Measurements from ENCODE around the gene DNAJC1. TPM values are rescaled to one million over a fixed set of nuclear protein-coding genes. Genes with fewer than 3 reads are reported as not detected.
"Not testable (repeated sequence)": the region's sequence is repeated elsewhere in the genome, so short reads cannot be mapped to it uniquely, and the experiment has no call there.

Gene DNAJC1
- total and polyA plus RNA-seq, 11 donors = 9.5 to 68.4 (median 14.1) TPM

- H3K36me3 ChIP-seq = no peaks in the 10 kb centered on the region
Observed at GRCh38 chr10:22023508-22023907, 20.0 kb upstream of the DNAJC1 start.

DNA sequence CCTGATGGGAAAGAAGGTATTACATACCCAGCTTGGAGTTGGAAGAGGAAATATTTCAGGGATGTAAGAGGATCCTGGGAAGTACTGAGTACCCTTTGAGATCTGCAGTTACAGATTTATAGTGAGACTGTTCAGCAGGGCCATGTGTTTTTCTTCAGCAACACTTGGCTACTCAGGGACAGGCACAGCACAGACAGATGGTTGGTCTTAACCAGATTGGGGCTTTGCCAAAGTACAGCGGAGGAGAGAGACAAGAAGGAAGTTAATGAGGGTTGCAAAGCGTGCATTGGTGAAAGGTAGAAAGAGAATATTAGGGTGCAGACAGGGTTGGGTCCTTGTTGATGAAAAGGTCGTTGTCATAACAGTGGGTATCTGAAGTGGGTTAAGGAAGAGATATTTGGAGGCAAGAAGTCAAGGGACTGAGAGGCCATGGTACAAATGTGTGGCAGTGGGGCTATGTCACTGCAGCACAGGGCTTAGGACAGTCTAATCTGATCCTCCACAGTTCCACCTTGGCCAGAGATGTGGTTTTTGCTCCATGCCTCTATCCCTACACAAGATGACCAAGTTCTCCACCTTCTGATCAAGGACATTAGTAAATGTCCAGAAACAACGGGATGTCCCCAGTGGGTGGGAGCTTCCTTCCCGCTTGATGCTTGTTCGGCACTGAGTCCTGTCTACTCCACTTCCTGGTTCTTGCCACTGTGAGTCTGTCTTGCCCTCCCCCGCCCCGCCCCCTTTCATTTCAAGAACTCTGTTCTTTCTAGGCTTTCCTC lies 18.9 kb upstream of the DNAJC1 start:
- no peaks in the 10 kb centered on the region for H3K9me3 ChIP-seq
- peak overlapping the region in 4 of 12 donors; percentile 6 to 45 (median 32) for H3K27ac ChIP-seq
- H3K4me1 ChIP-seq = peaks cover 0 to 20% (median 10%) of the 10 kb centered on the region in 12 donors
- no peaks in the 10 kb centered on the region for H3K27me3 ChIP-seq
- TF ChIP-seq, protein P1, sequence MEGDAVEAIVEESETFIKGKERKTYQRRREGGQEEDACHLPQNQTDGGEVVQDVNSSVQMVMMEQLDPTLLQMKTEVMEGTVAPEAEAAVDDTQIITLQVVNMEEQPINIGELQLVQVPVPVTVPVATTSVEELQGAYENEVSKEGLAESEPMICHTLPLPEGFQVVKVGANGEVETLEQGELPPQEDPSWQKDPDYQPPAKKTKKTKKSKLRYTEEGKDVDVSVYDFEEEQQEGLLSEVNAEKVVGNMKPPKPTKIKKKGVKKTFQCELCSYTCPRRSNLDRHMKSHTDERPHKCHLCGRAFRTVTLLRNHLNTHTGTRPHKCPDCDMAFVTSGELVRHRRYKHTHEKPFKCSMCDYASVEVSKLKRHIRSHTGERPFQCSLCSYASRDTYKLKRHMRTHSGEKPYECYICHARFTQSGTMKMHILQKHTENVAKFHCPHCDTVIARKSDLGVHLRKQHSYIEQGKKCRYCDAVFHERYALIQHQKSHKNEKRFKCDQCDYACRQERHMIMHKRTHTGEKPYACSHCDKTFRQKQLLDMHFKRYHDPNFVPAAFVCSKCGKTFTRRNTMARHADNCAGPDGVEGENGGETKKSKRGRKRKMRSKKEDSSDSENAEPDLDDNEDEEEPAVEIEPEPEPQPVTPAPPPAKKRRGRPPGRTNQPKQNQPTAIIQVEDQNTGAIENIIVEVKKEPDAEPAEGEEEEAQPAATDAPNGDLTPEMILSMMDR (IDR thresholded peaks at IDR 0.05) = no peak
- TF ChIP-seq POLR2A (IDR thresholded peaks at IDR 0.05) = no peak
- WGBS, 4 donors = 33 to 46% (median 40%) methylated on average over 8 of the region's 8 CpGs
- no peaks in the 10 kb centered on the region for H3K36me3 ChIP-seq
- DNase-seq (peak in 4 of 5 donors; percentile 61 to 77 (median 73)), ATAC-seq (peak; percentile 92 to 98 (median 96))
- H3K4me3 ChIP-seq = peak overlapping the region in 7 of 12 donors; percentile 3 to 39 (median 17)
- intact Hi-C loops (cut with DNase I) = loop anchor here in 2 of 10 donors (1.0 to 5.0 kb wide), 2 partner anchors 19 to 60 kb away; partner anchors contain the start of gene DNAJC1 (in 1 of the 2)

More at GRCh38 chr10:22023508-22023907, 20.0 kb upstream of the DNAJC1 start:
- intact Hi-C loops (cut with DNase I) = loop anchor here in 1 of 10 donors (5.0 kb wide), 1 partner anchor 59 kb away; no protein-coding TSS in a partner anchor
- no peak for DNase-seq
- Histone ChIP-seq H3K27ac (no peak overlapping the region), H3K4me3 (no peak overlapping the region), H3K9me3 (no peaks in the 10 kb centered on the region), H3K4me1 (peaks cover 0 to 20% (median 10%) of the 10 kb centered on the region in 12 donors), H3K27me3 (no peaks in the 10 kb centered on the region)
- ATAC-seq = no peak
- TF ChIP-seq POLR2A (IDR thresholded peaks at IDR 0.05) = no peak
- TF ChIP-seq, protein P1 (IDR thresholded peaks at IDR 0.05) = no peak
- 44 to 55% (median 52%) methylated on average over 3 of the region's 3 CpGs for WGBS, 4 donors

DNA sequence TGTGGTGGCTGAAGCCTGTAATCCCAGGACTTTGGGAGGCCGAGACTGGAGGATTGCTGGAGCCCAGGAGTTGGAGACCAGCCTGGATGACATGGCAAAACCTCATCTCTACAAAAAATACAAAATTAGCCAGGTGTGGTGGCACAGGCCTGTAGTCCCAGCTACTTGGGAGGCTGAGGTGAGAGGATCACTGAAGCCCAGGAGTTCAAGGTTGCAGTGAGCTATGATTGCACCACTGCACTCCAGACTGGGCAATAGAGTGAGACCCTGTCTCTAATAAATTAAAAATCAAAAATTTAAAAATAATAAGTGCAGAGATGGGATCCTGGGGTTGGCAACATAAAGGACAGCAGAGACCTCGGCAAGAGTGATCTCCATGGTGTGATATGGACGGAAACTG lies 17.6 kb upstream of the DNAJC1 start:
- H3K4me3 ChIP-seq = not testable (repeated sequence)
- intact Hi-C loops (cut with DNase I) = loop anchor here in 1 of 10 donors (5.0 kb wide), 1 partner anchor 61 kb away; no protein-coding TSS in a partner anchor
- 92 to 98% (median 95%) methylated on average over 3 of the region's 3 CpGs for WGBS, 4 donors

DNA sequence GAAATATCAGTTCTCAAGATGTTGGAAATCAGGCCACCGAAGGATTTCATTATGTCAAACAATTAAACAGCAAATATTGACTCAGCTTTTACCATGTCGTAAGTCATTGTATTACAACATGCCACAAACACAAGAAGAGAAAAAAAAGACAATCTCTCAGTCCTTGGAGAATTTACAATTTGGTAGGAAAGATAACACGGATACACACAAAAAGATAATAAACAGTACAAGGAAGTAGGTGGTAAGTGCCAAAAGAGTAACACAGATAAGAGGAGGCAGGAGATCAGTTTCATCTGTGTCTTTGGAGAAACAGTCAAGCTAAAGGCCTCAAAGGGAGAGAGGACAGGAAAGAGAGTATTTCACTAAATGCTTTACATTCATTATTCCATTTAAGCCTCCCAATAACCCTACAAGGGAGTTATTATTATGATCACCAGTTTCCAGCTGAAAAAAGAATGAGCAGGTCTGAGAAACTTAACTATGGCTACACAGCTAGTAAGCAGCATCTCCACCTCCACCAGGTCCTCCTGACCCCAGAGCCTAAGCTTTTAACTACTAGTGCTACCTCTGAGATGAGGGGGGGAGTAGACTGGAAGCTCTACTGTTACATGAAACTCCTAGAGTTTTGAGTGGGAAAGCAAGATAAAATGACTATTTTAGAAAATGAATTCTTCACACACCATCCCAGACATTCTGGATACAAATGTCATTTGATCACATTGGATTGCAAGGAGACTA lies 13.9 kb upstream of the DNAJC1 start:
- 60 to 65% (median 64%) methylated on average over 3 of the region's 3 CpGs for WGBS, 4 donors
- H3K9me3 ChIP-seq = no peaks in the 10 kb centered on the region
- DNase-seq = no peak
- no peaks in the 10 kb centered on the region for H3K27me3 ChIP-seq
- ATAC-seq = no peak
- intact Hi-C loops (cut with DNase I) = loop anchor here in 3 of 10 donors (10.0 kb wide), 3 partner anchors 207 to 1047 kb away; no protein-coding TSS in a partner anchor
- no peak overlapping the region for H3K4me3 ChIP-seq
- TF ChIP-seq POLR2A (IDR thresholded peaks at IDR 0.05) = no peak
- TF ChIP-seq, protein P1 (IDR thresholded peaks at IDR 0.05) = no peak
- peaks cover 0 to 11% (median 8%) of the 10 kb centered on the region in 12 donors for H3K4me1 ChIP-seq
- no peak overlapping the region for H3K27ac ChIP-seq
- H3K36me3 ChIP-seq = no peaks in the 10 kb centered on the region

More for the DNA sequence above, 17.6 kb upstream of the DNAJC1 start:
- H3K4me1 ChIP-seq = peaks cover 0 to 20% (median 10%) of the 10 kb centered on the region in 12 donors
- DNase-seq, H3K9me3 ChIP-seq, ATAC-seq, H3K27me3 ChIP-seq, H3K27ac ChIP-seq, H3K36me3 ChIP-seq: not testable (repeated sequence)
